Type B pancreatic cell (in vitro differentiated cells): ENCODE results near the gene MRPS18B. TPM values are rescaled to one million over a fixed set of nuclear protein-coding genes. Genes with fewer than 3 reads are reported as not detected.

ENCODE experiments used
- DNase-seq: peaks from one replicate; pipeline ENCODE4 v3.0.0; 2021; ENCODE audit warnings: mixed read lengths; ENCODE audit not compliant: unreplicated experiment; ENCODE audit errors: extremely low spot score
- H3K27ac Mint-ChIP-seq: 2 replicates; pipeline ENCODE4 v1.8.0; 2021; ENCODE audit warnings: mild to moderate bottlenecking, mixed read lengths
- H3K27me3 Mint-ChIP-seq: 2 replicates; pipeline ENCODE4 v1.8.0; 2021; ENCODE audit warnings: mixed read lengths
- H3K36me3 Mint-ChIP-seq: 2 replicates; pipeline ENCODE4 v1.8.0; 2021; ENCODE audit warnings: mixed read lengths
- H3K4me1 Mint-ChIP-seq: one replicate; pipeline ENCODE4 v1.8.0; 2021; ENCODE audit warnings: mixed read lengths; ENCODE audit not compliant: unreplicated experiment
- H3K4me3 Mint-ChIP-seq: 2 replicates; pipeline ENCODE4 v1.8.0; 2021; ENCODE audit warnings: mild to moderate bottlenecking, mixed read lengths
- H3K9me3 Mint-ChIP-seq: 2 replicates; pipeline ENCODE4 v1.8.0; 2021; ENCODE audit warnings: mixed read lengths
- total RNA-seq: library from RNA; stranded (reverse); gene quantifications from 2 replicates; pipeline ENCODE4 v1.2.1, GENCODE V29; 2021; ENCODE audit warnings: low replicate concordance
- TF ChIP-seq, protein P1 (sequence below): fragments of 200-600 bp; sonication (generic); conservative IDR thresholded peaks from 2 replicates; pipeline ENCODE4 v1.5.0; 2021; ENCODE audit warnings: antibody characterized with exemption, mild to moderate bottlenecking

Gene MRPS18B
- total RNA-seq, 1 donor from 2014 or later = 45.3 TPM

GRCh38 chr6:30610065-30610464 is 7.6 kb upstream of the MRPS18B start:
- peaks cover 39% of the 10 kb centered on the region for H3K36me3 Mint-ChIP-seq
- no peak overlapping the region for H3K4me3 Mint-ChIP-seq
- H3K27me3 Mint-ChIP-seq = peaks cover 3% of the 10 kb centered on the region
- no peaks in the 10 kb centered on the region for H3K9me3 Mint-ChIP-seq
- no peak for DNase-seq
- TF ChIP-seq, protein P1, sequence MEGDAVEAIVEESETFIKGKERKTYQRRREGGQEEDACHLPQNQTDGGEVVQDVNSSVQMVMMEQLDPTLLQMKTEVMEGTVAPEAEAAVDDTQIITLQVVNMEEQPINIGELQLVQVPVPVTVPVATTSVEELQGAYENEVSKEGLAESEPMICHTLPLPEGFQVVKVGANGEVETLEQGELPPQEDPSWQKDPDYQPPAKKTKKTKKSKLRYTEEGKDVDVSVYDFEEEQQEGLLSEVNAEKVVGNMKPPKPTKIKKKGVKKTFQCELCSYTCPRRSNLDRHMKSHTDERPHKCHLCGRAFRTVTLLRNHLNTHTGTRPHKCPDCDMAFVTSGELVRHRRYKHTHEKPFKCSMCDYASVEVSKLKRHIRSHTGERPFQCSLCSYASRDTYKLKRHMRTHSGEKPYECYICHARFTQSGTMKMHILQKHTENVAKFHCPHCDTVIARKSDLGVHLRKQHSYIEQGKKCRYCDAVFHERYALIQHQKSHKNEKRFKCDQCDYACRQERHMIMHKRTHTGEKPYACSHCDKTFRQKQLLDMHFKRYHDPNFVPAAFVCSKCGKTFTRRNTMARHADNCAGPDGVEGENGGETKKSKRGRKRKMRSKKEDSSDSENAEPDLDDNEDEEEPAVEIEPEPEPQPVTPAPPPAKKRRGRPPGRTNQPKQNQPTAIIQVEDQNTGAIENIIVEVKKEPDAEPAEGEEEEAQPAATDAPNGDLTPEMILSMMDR = no peak
- no peak overlapping the region for H3K27ac Mint-ChIP-seq
- H3K4me1 Mint-ChIP-seq = peaks cover 31% of the 10 kb centered on the region

GRCh38 chr6:30611150-30611855 is 6.3 kb upstream of the MRPS18B start:
- Mint-ChIP-seq H3K4me3 (no peak overlapping the region), H3K36me3 (peaks cover 44% of the 10 kb centered on the region), H3K9me3 (no peaks in the 10 kb centered on the region), H3K27ac (peak overlapping the region; percentile 66), H3K4me1 (peaks cover 31% of the 10 kb centered on the region), H3K27me3 (peaks cover 13% of the 10 kb centered on the region)
- no peak for DNase-seq
- TF ChIP-seq, protein P1 = no peak

DNA sequence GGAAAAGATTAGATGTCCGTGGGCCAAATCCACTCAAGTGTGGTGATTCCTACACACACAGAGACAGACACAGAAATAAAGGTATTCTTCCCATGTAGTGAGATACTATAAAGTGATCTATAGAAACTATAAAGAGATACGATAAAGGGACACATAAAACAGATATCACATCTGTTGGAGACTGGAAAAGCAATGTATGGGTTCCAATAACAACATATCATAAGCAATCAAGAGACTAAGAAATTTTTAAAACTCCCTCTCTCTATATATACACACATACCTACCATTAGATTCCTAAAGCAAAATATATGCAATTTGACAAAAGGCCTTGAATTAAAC is 5.8 kb upstream of the MRPS18B start:
- TF ChIP-seq, protein P1 = no peak
- no peak for DNase-seq
- peaks cover 31% of the 10 kb centered on the region for H3K4me1 Mint-ChIP-seq
- peak overlapping the region; percentile 6 for H3K4me3 Mint-ChIP-seq
- H3K9me3 Mint-ChIP-seq = no peaks in the 10 kb centered on the region
- H3K27ac Mint-ChIP-seq = peak overlapping the region; percentile 66
- H3K27me3 Mint-ChIP-seq = peaks cover 15% of the 10 kb centered on the region
- peaks cover 44% of the 10 kb centered on the region for H3K36me3 Mint-ChIP-seq

DNA sequence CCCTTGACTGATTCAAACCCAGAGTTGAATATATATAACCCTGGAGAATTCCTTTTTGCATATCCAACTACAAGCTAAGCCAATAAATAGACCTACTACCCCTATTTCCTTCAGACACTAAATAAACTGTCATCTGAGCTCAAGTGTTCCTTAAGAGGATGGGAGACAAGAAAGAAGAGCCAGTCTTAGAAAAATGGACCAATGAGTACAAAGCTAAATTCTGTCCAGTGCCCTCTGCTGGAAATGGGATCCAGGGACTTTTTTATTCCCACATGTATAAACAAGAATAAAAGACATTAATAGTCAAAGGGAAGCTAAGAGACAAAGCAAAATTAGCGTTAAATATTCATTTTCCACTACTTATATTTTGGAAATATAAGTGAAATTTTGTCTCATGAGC is 5.4 kb upstream of the MRPS18B start:
- peaks cover 47% of the 10 kb centered on the region for H3K36me3 Mint-ChIP-seq

DNA sequence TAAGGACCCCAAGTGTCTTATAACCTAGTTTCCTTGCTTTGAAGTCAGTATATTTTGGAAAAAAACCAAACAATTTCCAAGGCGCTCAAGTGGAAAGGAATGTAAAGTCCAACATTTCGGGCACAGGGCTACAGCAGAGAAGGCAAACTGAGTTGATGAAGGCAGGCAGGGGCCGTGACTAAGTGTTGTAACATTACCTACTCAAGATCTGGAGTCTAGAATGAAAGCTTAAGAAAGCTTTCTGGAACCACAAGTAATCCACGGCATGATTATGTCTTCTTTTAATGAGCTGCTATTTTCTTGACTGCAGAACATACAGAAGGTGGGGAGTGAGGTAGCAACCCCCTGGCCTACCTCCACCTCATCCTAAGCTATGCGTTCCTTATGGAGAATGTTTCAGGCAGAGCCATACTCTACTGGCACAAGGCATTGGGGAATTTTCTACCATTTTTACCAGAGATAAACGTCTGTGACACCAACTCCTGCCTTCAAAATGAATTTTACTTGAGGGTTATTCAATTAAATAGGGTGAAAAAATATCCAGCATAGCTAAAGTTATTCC is 4.9 kb upstream of the MRPS18B start:
- H3K36me3 Mint-ChIP-seq = peaks cover 44% of the 10 kb centered on the region
- H3K27ac Mint-ChIP-seq = peak overlapping the region; percentile 78
- no peaks in the 10 kb centered on the region for H3K9me3 Mint-ChIP-seq
- peaks cover 21% of the 10 kb centered on the region for H3K27me3 Mint-ChIP-seq
- DNase-seq = no peak
- TF ChIP-seq, protein P1 = no peak
- H3K4me1 Mint-ChIP-seq = peaks cover 31% of the 10 kb centered on the region
- peak overlapping the region; percentile 14 for H3K4me3 Mint-ChIP-seq

More for the DNA sequence above, 5.4 kb upstream of the MRPS18B start:
- peaks cover 31% of the 10 kb centered on the region for H3K4me1 Mint-ChIP-seq
- no peak for DNase-seq
- H3K4me3 Mint-ChIP-seq = peak overlapping the region; percentile 6
- no peaks in the 10 kb centered on the region for H3K9me3 Mint-ChIP-seq
- H3K27ac Mint-ChIP-seq = peak overlapping the region; percentile 66
- H3K27me3 Mint-ChIP-seq = peaks cover 19% of the 10 kb centered on the region
- TF ChIP-seq, protein P1 = peak; percentile 54
